SH-SY5Y (cell line): ENCODE data around the gene VSX1.

Experiments
- GATA2 ChIP-seq: IDR thresholded peaks from 2 replicates; pipeline ENCODE4 v1.6.1; 2011; ENCODE audit warnings: mild to moderate bottlenecking, low read depth, low read length
- GATA3 ChIP-seq: IDR thresholded peaks from 2 replicates; pipeline ENCODE4 v1.6.1; 2011; ENCODE audit warnings: low read depth, mild to moderate bottlenecking, low read length, moderate library complexity

DNA sequence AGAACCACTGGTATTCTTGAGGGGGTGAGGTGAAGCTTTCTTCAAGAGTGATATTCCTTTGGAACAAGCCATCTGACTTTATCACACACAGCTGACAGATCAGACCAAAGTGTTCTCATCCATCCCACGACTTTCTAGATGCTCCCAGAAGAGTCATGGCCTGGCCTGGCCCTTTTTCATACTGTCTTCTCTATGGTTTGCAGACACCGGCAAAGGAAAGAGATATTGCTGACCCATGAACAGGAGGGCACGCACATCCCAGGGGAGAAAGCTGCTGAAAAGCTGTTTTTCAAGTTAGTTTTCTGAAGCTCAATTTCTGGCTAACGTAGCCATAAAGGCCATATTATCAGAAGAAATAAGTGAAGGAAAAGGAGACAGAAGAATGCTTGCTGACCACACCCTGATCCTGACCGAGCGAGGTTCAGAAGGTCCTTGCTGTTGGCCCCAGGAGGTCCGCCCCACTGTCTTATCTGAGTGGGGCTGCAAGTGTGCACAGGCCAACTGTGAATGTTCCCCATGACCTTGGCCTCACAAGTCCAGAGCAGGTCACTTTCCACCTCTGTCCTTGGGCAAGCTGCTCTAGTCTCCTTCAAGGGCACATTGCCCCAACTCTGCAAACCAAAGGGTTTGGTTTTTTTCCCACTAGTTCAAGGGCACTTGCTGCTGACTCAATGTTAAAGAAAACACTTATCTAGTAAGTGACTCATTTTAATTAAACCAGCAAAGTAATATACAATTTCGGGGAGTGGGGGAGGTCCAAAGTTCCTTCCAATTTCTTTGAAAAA lies 26.0 kb downstream of the VSX1 start:
- TF ChIP-seq GATA2 (no peak), GATA3 (no peak)
